Trophoblast cell (in vitro differentiated cells and primary cell): ENCODE results near the gene TMEM213.

Source experiments
- DNase-seq, 2 donors: peaks; one replicate each; pipeline ENCODE4 v3.0.0-alpha.2; 2016
- H2AFZ ChIP-seq: 2 replicates; pipeline ENCODE4 v1.6.1; 2013; ENCODE audit warnings: low read length, moderate library complexity, mild to moderate bottlenecking; ENCODE audit not compliant: insufficient read depth, poor library complexity
- H2AK5ac ChIP-seq: 2 replicates; pipeline ENCODE4 v1.6.1; 2013; ENCODE audit warnings: mild to moderate bottlenecking, low read length
- H2BK120ac ChIP-seq: 2 replicates; pipeline ENCODE4 v1.6.1; 2013; ENCODE audit warnings: low read length, mild to moderate bottlenecking, moderate library complexity; ENCODE audit not compliant: insufficient read depth, poor library complexity
- H2BK12ac ChIP-seq: 2 replicates; pipeline ENCODE4 v1.6.1; 2013; ENCODE audit warnings: mild to moderate bottlenecking, low read length, moderate library complexity
- H2BK5ac ChIP-seq: 2 replicates; pipeline ENCODE4 v1.6.1; 2013; ENCODE audit warnings: low read length, low read depth, moderate library complexity, mild to moderate bottlenecking; ENCODE audit not compliant: poor library complexity
- H3K14ac ChIP-seq: 2 replicates; pipeline ENCODE4 v1.6.1; 2013; ENCODE audit warnings: mild to moderate bottlenecking, low read length
- H3K18ac ChIP-seq: 2 replicates; pipeline ENCODE4 v1.6.1; 2013; ENCODE audit warnings: mild to moderate bottlenecking, low read length
- H3K23ac ChIP-seq: 2 replicates; pipeline ENCODE4 v1.6.1; 2013; ENCODE audit warnings: low read length
- H3K27ac ChIP-seq: 2 replicates; pipeline ENCODE4 v1.5.1; 2013; ENCODE audit warnings: low read depth, mild to moderate bottlenecking, inconsistent platforms, low read length, moderate library complexity
- H3K27me3 ChIP-seq: 2 replicates; pipeline ENCODE4 v1.6.1; 2013; ENCODE audit warnings: inconsistent platforms, mild to moderate bottlenecking, low read length, moderate library complexity; ENCODE audit not compliant: insufficient read depth
- H3K36me3 ChIP-seq, 2 experiments: 1 replicate in 1 of 2; 2 replicates in 1 of 2; pipeline ENCODE4 v1.6.1; 2013; ENCODE audit warnings: low read length in 2 of 2, mild to moderate bottlenecking in 2 of 2, moderate library complexity in 1 of 2; ENCODE audit not compliant: insufficient read depth in 2 of 2, control insufficient read depth in 1 of 2
- H3K4ac ChIP-seq: 2 replicates; pipeline ENCODE4 v1.6.1; 2013; ENCODE audit warnings: low read depth, mild to moderate bottlenecking, low read length, moderate library complexity
- H3K4me1 ChIP-seq, 2 experiments: 1 replicate in 1 of 2; 2 replicates in 1 of 2; pipeline ENCODE4 v1.6.1; 2013; ENCODE audit warnings: low read length in 2 of 2, mild to moderate bottlenecking in 2 of 2, moderate library complexity in 1 of 2; ENCODE audit not compliant: insufficient read depth in 2 of 2, control insufficient read depth in 1 of 2
- H3K4me2 ChIP-seq: 2 replicates; pipeline ENCODE4 v1.6.1; 2013; ENCODE audit warnings: inconsistent platforms, mild to moderate bottlenecking, low read length, moderate library complexity
- H3K4me3 ChIP-seq: 2 replicates; pipeline ENCODE4 v1.5.1; 2013; ENCODE audit warnings: mild to moderate bottlenecking, low read depth, low read length, inconsistent platforms
- H3K79me1 ChIP-seq: one replicate; pipeline ENCODE4 v1.6.1; 2013; ENCODE audit warnings: low read length
- H3K79me2 ChIP-seq: 2 replicates; pipeline ENCODE4 v1.6.1; 2013; ENCODE audit warnings: low read length, mild to moderate bottlenecking; ENCODE audit not compliant: control insufficient read depth, insufficient read depth, poor library complexity
- H3K9ac ChIP-seq: 2 replicates; pipeline ENCODE4 v1.6.1; 2013; ENCODE audit warnings: mild to moderate bottlenecking, low read length
- H3K9me3 ChIP-seq: 2 replicates; pipeline ENCODE4 v1.6.1; 2013; ENCODE audit warnings: low read depth, mild to moderate bottlenecking, control low read depth, inconsistent platforms, low read length; ENCODE audit not compliant: insufficient read depth
- H4K12ac ChIP-seq: 2 replicates; pipeline ENCODE4 v1.6.1; 2013; ENCODE audit warnings: low read depth, mild to moderate bottlenecking, low read length, moderate library complexity
- H4K8ac ChIP-seq: 2 replicates; pipeline ENCODE4 v1.6.1; 2013; ENCODE audit warnings: low read depth, mild to moderate bottlenecking, low read length, moderate library complexity
- H4K91ac ChIP-seq: one replicate; pipeline ENCODE4 v1.6.1; 2013; ENCODE audit warnings: low read depth, mild to moderate bottlenecking, low read length, moderate library complexity
- WGBS: extraction: QIAGEN DNeasy Blood & Tissue Kit; methylation state at CpG from one replicate; pipeline ENCODE4 v1.1.7; 2013; ENCODE audit warnings: missing lambda C conversion rate; ENCODE audit not compliant: insufficient read length, insufficient coverage; ENCODE audit errors: extremely low coverage; 5-methylcytosine and 5-hydroxymethylcytosine counted together

TMEM213 gene

DNA sequence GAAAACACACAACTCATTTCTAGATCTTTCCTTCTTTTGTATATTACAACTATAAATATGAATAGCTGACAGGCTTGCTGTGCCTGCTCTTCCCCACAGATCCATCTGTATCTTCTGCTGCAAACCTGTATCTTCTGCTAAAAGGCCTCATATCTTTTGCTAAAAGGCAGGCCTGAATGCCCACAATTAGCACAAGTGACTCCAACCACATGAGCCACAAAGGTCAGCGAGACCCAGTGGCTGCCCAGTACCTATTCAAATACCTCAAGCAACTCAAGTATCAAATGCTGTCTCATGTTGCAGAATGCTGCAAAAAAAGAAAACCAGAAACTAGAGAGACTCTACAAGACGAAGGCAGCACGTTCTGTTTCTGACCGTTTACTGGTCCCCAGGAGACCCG lies 54.7 kb downstream of the TMEM213 start:
- H3K4me1 ChIP-seq = no peaks in the 10 kb centered on the region
- no peak for DNase-seq
- H3K9me3 ChIP-seq = no peaks in the 10 kb centered on the region
- no peak overlapping the region for H3K27ac ChIP-seq
- H2AFZ ChIP-seq = no peak overlapping the region
- no peak overlapping the region for H3K9ac ChIP-seq
- no peak overlapping the region for H4K12ac ChIP-seq
- H2BK5ac ChIP-seq = no peak overlapping the region
- no peak overlapping the region for H3K23ac ChIP-seq
- no peak overlapping the region for H4K91ac ChIP-seq
- H3K4me2 ChIP-seq = no peak overlapping the region
- H3K4ac ChIP-seq = no peak overlapping the region
- H3K79me1 ChIP-seq = no peaks in the 10 kb centered on the region
- H3K4me3 ChIP-seq = no peak overlapping the region
- H3K14ac ChIP-seq = no peak overlapping the region
- H3K18ac ChIP-seq = no peak overlapping the region
- H2BK120ac ChIP-seq = no peak overlapping the region
- H2BK12ac ChIP-seq = no peak overlapping the region
- no peaks in the 10 kb centered on the region for H3K79me2 ChIP-seq
- H3K27me3 ChIP-seq = no peaks in the 10 kb centered on the region
- no peak overlapping the region for H2AK5ac ChIP-seq
- H3K36me3 ChIP-seq = peaks cover 3 to 19% of the 10 kb centered on the region in 2 experiments
- WGBS = no CpG with 5 or more reads among the region's 5 CpGs
- H4K8ac ChIP-seq = no peak overlapping the region

DNA sequence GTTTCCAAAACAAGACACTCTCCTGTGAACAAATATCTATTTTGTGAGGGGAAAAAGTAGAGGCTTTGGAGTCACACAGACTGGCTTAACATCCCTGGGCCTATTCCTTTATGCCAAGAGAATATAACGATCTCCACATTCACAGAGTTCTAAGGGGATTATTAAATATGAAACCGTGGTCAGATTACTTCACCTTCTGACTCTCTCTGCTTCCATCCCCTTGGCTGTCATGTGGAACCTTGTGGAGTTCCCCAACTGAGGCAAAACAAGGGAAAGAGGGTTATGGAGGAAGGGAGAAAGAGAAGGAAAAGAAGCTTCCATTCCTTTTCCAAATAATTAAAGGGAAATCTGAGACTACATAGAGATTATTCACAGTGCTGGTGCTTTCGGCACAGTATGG lies 55.7 kb downstream of the TMEM213 start:
- Histone ChIP-seq H4K91ac (no peak overlapping the region), H2BK5ac (no peak overlapping the region), H2AFZ (no peak overlapping the region), H3K79me2 (no peaks in the 10 kb centered on the region), H2AK5ac (no peak overlapping the region), H3K36me3 (peaks cover 5 to 19% of the 10 kb centered on the region in 2 experiments), H4K8ac (no peak overlapping the region), H3K9me3 (no peaks in the 10 kb centered on the region), H2BK120ac (no peak overlapping the region), H3K18ac (no peak overlapping the region), H3K14ac (no peak overlapping the region), H3K27ac (no peak overlapping the region), H3K9ac (no peak overlapping the region), H2BK12ac (no peak overlapping the region), H4K12ac (no peak overlapping the region), H3K4me2 (no peak overlapping the region), H3K4ac (no peak overlapping the region), H3K4me3 (no peak overlapping the region), H3K79me1 (no peaks in the 10 kb centered on the region), H3K4me1 (no peaks in the 10 kb centered on the region), H3K23ac (no peak overlapping the region), H3K27me3 (no peaks in the 10 kb centered on the region)
- DNase-seq = no peak
- no CpG with 5 or more reads among the region's 3 CpGs for WGBS

- Histone ChIP-seq H2AFZ (no peak overlapping the region), H3K23ac (no peak overlapping the region), H4K91ac (no peak overlapping the region), H2BK5ac (no peak overlapping the region), H3K4me1 (no peaks in the 10 kb centered on the region), H2AK5ac (no peak overlapping the region), H2BK120ac (no peak overlapping the region), H4K12ac (no peak overlapping the region), H2BK12ac (no peak overlapping the region), H3K27ac (no peak overlapping the region), H3K79me2 (no peaks in the 10 kb centered on the region), H3K36me3 (peaks cover 5 to 19% of the 10 kb centered on the region in 2 experiments), H3K9ac (no peak overlapping the region), H3K14ac (no peak overlapping the region), H3K4me3 (no peak overlapping the region), H3K18ac (no peak overlapping the region), H3K4ac (no peak overlapping the region), H3K79me1 (no peaks in the 10 kb centered on the region), H4K8ac (no peak overlapping the region), H3K27me3 (no peaks in the 10 kb centered on the region), H3K9me3 (no peaks in the 10 kb centered on the region), H3K4me2 (no peak overlapping the region)
- no peak for DNase-seq
- no CpG with 5 or more reads among the region's 5 CpGs for WGBS
Observed at GRCh38 chr7:138854115-138854645, 56.4 kb downstream of the TMEM213 start.

- no peak for DNase-seq
- Histone ChIP-seq H3K9me3 (peaks cover 2% of the 10 kb centered on the region), H3K4me2 (no peak overlapping the region), H3K79me1 (no peaks in the 10 kb centered on the region), H2AFZ (no peak overlapping the region), H3K4ac (no peak overlapping the region), H3K9ac (no peak overlapping the region), H3K14ac (no peak overlapping the region), H2BK12ac (no peak overlapping the region), H4K12ac (no peak overlapping the region), H4K91ac (no peak overlapping the region), H3K4me3 (no peak overlapping the region), H3K79me2 (no peaks in the 10 kb centered on the region), H3K23ac (no peak overlapping the region), H4K8ac (no peak overlapping the region), H3K27me3 (no peaks in the 10 kb centered on the region), H2BK120ac (no peak overlapping the region), H3K36me3 (peaks cover 10 to 24% of the 10 kb centered on the region in 2 experiments), H3K4me1 (no peaks in the 10 kb centered on the region), H3K27ac (no peak overlapping the region), H3K18ac (no peak overlapping the region), H2AK5ac (no peak overlapping the region), H2BK5ac (no peak overlapping the region)
Observed at GRCh38 chr7:138857728-138858127, 59.9 kb downstream of the TMEM213 start.
